ENCODE data around the gene SMTN. TPM values are rescaled to one million over a fixed set of nuclear protein-coding genes. Genes with fewer than 3 reads are reported as not detected.

Gene SMTN
- total and polyA plus RNA-seq, 9 of the 15 experiments (the other 6 are each of a cell fraction or from before 2014, with no cell fraction given): 2.5 to 41.1 (median 16.1) TPM

DNA sequence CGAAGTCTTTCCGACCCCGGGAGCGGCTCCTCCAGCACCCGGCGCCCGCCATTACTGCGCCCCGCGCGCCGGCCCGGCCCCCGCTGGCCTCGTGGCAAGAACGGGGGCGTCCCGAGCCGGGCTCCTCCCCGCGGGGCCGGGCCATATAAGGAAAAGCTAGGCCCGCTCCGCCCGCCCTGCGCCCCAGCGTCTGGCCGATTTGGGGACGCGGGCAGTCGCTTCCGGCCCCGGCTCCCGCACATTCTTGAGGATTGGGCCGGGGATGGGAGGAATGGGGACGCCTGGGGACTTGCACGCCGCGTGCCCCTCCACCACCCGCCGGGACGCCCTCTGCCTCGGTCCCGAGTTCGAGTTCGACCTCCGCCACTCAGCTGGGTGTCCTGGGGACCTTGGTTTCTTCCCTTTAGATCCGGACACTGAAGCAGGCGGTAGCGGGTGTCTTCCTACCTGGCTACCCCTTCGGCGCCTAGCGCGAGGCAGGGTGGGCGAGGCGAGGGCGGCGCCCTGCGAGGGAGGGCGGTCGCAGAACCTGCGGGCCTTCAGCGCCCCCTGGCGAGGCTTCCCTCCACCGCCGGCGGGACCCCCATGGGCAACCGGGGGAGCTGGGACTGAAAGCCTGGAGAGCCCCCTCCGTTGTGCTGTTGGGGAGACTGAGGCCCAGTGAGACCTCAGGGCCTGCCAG is 3.8 kb downstream of the SMTN start (continued):
- TF ChIP-seq TGIF2 (CRISPR knock-in tag; IDR thresholded peaks at IDR 0.05) (no peak), THRAP3 (IDR thresholded peaks at IDR 0.05; ENCODE audit: borderline replicate concordance) (no peak), REST (IDR thresholded peaks at IDR 0.05; ENCODE audit: borderline replicate concordance) (peak; percentile 72; the same call in 1 of the 2 replicates), REST (CRISPR knock-in tag; IDR thresholded peaks at IDR 0.05; ENCODE audit: low read depth) (no peak), KDM2B (CRISPR knock-in tag; IDR thresholded peaks at IDR 0.05) (no peak; the same call in 1 of the 2 replicates), SMARCB1 (IDR thresholded peaks at IDR 0.05; ENCODE audit: insufficient read length, low read depth) (no peak), TEAD2 (tag; IDR thresholded peaks at IDR 0.05) (no peak), ZNF165 (CRISPR knock-in tag; IDR thresholded peaks at IDR 0.05; ENCODE audit: borderline replicate concordance) (no peak), MEF2D (tag; conservative IDR thresholded peaks at IDR 0.05; ENCODE audit: low read depth) (no peak), KLF6 (CRISPR knock-in tag; IDR thresholded peaks at IDR 0.05; ENCODE audit: borderline replicate concordance) (no peak; the same call in 1 of the 2 replicates), ZNF384 (IDR thresholded peaks at IDR 0.05; ENCODE audit: low read depth, low read length) (no peak), BHLHE40 (IDR thresholded peaks at IDR 0.05; ENCODE audit: low read length) (no peak), NCOA6 (IDR thresholded peaks at IDR 0.05) (no peak)
- TF ChIP-seq, protein P1, sequence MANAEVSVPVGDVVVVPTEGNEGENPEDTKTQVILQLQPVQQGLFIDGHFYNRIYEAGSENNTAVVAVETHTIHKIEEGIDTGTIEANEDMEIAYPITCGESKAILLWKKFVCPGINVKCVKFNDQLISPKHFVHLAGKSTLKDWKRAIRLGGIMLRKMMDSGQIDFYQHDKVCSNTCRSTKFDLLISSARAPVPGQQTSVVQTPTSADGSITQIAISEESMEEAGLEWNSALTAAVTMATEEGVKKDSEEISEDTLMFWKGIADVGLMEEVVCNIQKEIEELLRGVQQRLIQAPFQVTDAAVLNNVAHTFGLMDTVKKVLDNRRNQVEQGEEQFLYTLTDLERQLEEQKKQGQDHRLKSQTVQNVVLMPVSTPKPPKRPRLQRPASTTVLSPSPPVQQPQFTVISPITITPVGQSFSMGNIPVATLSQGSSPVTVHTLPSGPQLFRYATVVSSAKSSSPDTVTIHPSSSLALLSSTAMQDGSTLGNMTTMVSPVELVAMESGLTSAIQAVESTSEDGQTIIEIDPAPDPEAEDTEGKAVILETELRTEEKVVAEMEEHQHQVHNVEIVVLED (CRISPR knock-in tag; IDR thresholded peaks at IDR 0.05): no peak
- TF ChIP-seq, protein P2, sequence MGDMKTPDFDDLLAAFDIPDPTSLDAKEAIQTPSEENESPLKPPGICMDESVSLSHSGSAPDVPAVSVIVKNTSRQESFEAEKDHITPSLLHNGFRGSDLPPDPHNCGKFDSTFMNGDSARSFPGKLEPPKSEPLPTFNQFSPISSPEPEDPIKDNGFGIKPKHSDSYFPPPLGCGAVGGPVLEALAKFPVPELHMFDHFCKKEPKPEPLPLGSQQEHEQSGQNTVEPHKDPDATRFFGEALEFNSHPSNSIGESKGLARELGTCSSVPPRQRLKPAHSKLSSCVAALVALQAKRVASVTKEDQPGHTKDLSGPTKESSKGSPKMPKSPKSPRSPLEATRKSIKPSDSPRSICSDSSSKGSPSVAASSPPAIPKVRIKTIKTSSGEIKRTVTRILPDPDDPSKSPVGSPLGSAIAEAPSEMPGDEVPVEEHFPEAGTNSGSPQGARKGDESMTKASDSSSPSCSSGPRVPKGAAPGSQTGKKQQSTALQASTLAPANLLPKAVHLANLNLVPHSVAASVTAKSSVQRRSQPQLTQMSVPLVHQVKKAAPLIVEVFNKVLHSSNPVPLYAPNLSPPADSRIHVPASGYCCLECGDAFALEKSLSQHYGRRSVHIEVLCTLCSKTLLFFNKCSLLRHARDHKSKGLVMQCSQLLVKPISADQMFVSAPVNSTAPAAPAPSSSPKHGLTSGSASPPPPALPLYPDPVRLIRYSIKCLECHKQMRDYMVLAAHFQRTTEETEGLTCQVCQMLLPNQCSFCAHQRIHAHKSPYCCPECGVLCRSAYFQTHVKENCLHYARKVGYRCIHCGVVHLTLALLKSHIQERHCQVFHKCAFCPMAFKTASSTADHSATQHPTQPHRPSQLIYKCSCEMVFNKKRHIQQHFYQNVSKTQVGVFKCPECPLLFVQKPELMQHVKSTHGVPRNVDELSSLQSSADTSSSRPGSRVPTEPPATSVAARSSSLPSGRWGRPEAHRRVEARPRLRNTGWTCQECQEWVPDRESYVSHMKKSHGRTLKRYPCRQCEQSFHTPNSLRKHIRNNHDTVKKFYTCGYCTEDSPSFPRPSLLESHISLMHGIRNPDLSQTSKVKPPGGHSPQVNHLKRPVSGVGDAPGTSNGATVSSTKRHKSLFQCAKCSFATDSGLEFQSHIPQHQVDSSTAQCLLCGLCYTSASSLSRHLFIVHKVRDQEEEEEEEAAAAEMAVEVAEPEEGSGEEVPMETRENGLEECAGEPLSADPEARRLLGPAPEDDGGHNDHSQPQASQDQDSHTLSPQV (IDR thresholded peaks at IDR 0.05): no peak

All from K562 (cell line).